Stimulated activated memory B cell treated with anti-CD40 and anti-IgM and Interleukin-4, amounts not matched to agents 10 μg/mL and 1 μg/mL and 100 μg/mL, for 72 hours (primary cell): ENCODE measurements around the gene ZNF784.
"Not testable (repeated sequence)": the region's sequence is repeated elsewhere in the genome, so short reads cannot be mapped to it uniquely, and the experiment has no call there.

ENCODE experiments used
- ATAC-seq: fragments of 150-1000 bp; cut with Tn5 transposase; 2 replicates; pipeline ENCODE4 v1.10.0; 2021
- H3K27ac Mint-ChIP-seq: one replicate; pipeline ENCODE4 v1.8.0; 2022; ENCODE audit warnings: mild to moderate bottlenecking, mixed read lengths
- H3K27me3 Mint-ChIP-seq: one replicate; pipeline ENCODE4 v1.8.0; 2022; ENCODE audit warnings: mixed read lengths
- H3K36me3 Mint-ChIP-seq: one replicate; pipeline ENCODE4 v1.8.0; 2022; ENCODE audit warnings: mixed read lengths
- H3K4me1 Mint-ChIP-seq: one replicate; pipeline ENCODE4 v1.8.0; 2022; ENCODE audit warnings: mixed read lengths
- H3K4me3 Mint-ChIP-seq: one replicate; pipeline ENCODE4 v1.8.0; 2022; ENCODE audit warnings: mild to moderate bottlenecking, moderate library complexity, mixed read lengths
- H3K9me3 Mint-ChIP-seq: one replicate; pipeline ENCODE4 v1.8.0; 2022; ENCODE audit warnings: mixed read lengths

The ZNF784 gene

DNA sequence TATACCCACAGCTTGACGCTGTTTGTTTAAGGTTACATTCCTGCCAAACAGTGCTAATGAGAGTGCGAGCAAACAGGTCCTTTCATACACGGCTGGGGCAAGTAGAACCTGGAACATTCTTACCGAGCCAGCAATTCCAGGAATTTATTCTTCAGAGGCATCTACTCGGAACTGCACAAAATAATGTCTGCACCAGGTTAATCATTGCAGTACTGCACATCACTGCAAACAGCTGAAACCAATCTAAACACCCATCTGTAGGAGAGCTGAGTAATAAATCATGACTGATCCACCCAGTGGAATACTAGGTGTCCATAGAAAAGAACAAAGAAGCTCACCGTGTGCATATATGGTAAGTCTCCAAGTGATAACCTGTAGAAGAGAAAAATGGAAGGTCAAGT, 42.5 kb downstream of the ZNF784 start:
- H3K9me3 Mint-ChIP-seq = no peaks in the 10 kb centered on the region
- peaks cover 35% of the 10 kb centered on the region for H3K4me1 Mint-ChIP-seq
- peaks cover 16% of the 10 kb centered on the region for H3K36me3 Mint-ChIP-seq
- H3K27me3 Mint-ChIP-seq = no peaks in the 10 kb centered on the region
- no peak for ATAC-seq
- no peak overlapping the region for H3K27ac Mint-ChIP-seq
- H3K4me3 Mint-ChIP-seq = no peak overlapping the region

GRCh38 chr19:55581145-55581822, 43.1 kb downstream of the ZNF784 start:
- H3K9me3 Mint-ChIP-seq = no peaks in the 10 kb centered on the region
- H3K27ac Mint-ChIP-seq = peak overlapping the region; percentile 76
- H3K4me3 Mint-ChIP-seq = peak overlapping the region; percentile 78
- no peak for ATAC-seq
- H3K36me3 Mint-ChIP-seq = peaks cover 19% of the 10 kb centered on the region
- peaks cover 30% of the 10 kb centered on the region for H3K4me1 Mint-ChIP-seq
- H3K27me3 Mint-ChIP-seq = no peaks in the 10 kb centered on the region

DNA sequence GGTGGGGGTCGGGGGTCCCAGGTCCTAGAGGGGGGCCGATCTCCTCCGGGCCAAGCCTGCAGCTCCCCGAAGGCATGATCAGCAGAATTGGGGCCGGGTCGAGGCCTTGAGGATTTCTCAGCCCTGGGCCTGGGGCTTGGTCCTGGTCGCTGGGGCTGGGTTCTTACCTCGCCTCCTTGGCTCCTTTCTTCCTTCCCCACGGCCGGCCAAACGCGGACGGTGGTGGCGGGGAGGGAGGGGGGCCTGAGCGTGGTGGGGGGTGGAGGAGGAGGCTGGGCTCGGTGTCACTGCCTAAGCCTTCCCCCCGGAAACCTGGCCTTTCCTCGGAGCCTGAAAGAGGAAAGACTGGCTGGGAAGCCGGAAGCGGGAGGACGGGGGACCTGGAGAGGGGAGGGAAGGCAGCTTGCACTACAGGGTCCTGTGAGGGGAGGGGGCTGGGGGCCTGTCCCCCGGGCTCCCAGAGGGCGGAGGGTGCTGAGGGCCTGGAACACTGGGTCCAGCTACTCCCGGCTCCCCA, 43.7 kb downstream of the ZNF784 start, which contains the start of gene ZNF579:
TSS of gene ZNF579 (minus strand) at position 221 of the 517 bp plus-strand sequence. CDS start 1,209 bp downstream, outside the sequence.
- ATAC-seq = peak; percentile 65
- H3K27me3 Mint-ChIP-seq = no peaks in the 10 kb centered on the region
- peaks cover 24% of the 10 kb centered on the region for H3K4me1 Mint-ChIP-seq
- H3K36me3 Mint-ChIP-seq = peaks cover 24% of the 10 kb centered on the region
- no peaks in the 10 kb centered on the region for H3K9me3 Mint-ChIP-seq
- peak within 1 kb of the TSS; percentile 78 for H3K4me3 Mint-ChIP-seq
- peak within 1 kb of the TSS; percentile 76 for H3K27ac Mint-ChIP-seq

DNA sequence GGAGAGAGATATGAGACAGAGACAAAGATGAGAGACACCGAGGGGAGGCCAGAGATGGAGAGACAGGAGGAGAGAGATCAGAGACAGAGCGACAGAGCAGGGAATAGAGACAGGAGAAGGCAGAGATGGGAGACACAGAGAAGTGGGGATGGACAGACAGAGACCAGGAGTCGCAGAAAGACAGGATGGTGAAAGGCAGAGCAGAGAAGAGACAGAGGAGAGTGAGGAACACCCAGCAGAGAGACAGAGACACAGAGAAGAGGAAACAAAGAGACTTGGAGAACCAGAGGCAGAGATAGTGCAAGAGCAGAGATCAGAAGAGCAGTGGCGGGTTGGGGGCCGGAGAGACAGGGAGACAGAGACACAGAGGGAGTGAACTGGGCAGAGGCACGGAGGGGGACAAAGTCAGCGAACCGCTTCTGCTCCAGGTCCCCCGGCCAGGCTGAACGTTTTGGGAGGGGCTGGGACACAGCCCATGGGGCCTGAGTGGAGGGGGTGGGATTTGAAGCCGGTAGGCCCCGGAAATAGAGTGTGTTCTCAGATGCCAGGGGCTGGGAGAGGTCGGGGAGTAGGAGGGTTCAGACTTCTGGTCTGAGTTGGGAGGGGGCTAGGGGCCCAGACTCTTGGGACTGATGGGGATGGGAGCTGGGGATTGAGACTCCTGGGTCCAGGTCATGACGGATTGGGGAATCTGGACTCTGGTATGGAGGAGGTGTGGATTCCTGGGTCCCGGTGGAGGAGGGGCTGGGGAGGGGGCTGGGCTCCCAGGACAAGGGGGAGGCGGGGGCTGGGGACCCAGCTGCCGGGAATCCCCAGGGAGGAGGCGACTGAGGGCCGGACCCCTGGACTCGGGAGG, 44.4 kb downstream of the ZNF784 start:
- no peaks in the 10 kb centered on the region for H3K27me3 Mint-ChIP-seq
- H3K36me3 Mint-ChIP-seq = peaks cover 24% of the 10 kb centered on the region
- peak overlapping the region; percentile 78 for H3K4me3 Mint-ChIP-seq
- no peaks in the 10 kb centered on the region for H3K9me3 Mint-ChIP-seq
- peak overlapping the region; percentile 76 for H3K27ac Mint-ChIP-seq
- H3K4me1 Mint-ChIP-seq = peaks cover 17% of the 10 kb centered on the region
- peak; percentile 41 for ATAC-seq

DNA sequence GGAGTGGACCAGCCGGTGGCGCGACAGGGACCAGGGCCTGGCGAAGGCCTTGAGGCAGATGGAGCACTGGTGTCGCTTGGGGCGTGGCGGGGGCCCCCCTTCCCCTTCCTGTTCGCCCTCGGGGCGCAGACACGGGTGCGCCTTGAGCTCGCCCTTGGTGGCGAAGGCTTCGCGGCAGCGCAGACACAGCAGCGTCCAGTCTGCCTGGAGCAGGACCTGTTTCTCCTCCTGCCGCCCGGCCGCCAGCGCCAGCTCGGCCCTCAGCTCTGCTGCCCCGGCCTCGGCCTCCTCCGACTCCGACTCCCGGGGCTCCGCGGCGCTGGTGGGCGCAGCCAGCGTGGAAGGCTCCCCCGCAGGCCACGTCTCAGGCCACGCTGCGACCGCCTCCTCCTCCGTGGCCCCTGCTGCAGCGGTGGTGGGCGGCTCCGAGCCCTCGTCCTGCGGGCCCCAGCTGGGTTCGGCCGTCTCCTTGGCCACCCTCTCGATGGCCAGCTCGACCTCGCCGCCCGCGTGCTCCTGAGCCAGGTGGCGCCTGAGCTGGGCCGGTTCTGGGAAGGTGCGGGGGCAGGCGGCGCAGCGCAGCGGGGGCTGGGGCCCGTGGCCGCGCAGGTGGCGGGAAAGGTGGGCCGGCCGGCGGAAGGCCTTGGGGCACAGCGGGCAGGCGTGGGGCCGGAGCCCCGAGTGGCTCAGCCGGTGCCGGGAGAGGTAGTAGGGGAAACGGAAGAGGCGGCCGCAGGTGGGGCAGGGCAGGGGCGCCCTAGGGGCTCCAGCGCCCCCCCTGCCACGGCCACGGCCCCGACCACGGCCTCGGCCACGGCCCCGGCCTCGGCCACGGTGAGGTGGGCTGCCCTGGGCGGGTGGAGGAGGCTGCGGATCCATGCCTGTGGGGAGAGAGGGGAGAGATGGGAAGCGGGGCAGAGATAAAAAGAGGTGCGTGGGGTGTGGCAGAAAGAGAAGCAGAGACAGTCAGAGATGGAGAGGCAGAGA, 45.3 kb downstream of the ZNF784 start:
- Mint-ChIP-seq H3K9me3 (no peaks in the 10 kb centered on the region), H3K4me3 (peak overlapping the region; percentile 78), H3K36me3 (peaks cover 24% of the 10 kb centered on the region), H3K27ac (peak overlapping the region; percentile 76), H3K27me3 (no peaks in the 10 kb centered on the region), H3K4me1 (peaks cover 17% of the 10 kb centered on the region)
- peak; percentile 34 for ATAC-seq

GRCh38 chr19:55578031-55578760, 46.2 kb downstream of the ZNF784 start:
- peaks cover 17% of the 10 kb centered on the region for H3K4me1 Mint-ChIP-seq
- peaks cover 24% of the 10 kb centered on the region for H3K36me3 Mint-ChIP-seq
- no peak overlapping the region for H3K27ac Mint-ChIP-seq
- H3K4me3 Mint-ChIP-seq = no peak overlapping the region
- H3K27me3 Mint-ChIP-seq = no peaks in the 10 kb centered on the region
- peak; percentile 42 for ATAC-seq
- H3K9me3 Mint-ChIP-seq = no peaks in the 10 kb centered on the region

DNA sequence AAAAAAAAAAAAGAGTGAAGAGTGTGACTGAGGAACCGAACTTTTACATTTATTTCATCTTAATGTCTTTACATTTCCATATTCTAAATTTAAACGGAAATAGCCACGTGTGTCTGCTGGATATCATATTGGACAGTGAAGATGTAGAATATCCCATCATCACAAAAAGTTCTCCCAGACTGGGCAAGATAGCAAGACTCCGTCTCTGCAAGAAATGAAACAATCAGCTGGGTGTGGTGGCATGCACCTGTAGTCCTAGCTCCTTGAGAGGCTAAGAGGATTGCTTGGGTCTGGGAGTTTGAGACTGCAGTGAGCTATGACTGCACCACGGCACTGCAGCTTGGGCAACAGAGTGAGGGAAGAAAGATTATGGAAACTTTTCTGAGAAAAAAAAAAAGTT, 47.6 kb downstream of the ZNF784 start:
- Mint-ChIP-seq H3K27me3 (no peaks in the 10 kb centered on the region), H3K36me3 (peaks cover 24% of the 10 kb centered on the region), H3K4me1 (peaks cover 17% of the 10 kb centered on the region), H3K9me3 (no peaks in the 10 kb centered on the region), H3K27ac (no peak overlapping the region), H3K4me3 (no peak overlapping the region)
- no peak for ATAC-seq

- ATAC-seq, H3K4me3 Mint-ChIP-seq, H3K27ac Mint-ChIP-seq, H3K27me3 Mint-ChIP-seq, H3K4me1 Mint-ChIP-seq, H3K9me3 Mint-ChIP-seq: not testable (repeated sequence)
- peaks cover 18% of the 10 kb centered on the region for H3K36me3 Mint-ChIP-seq
Measured at GRCh38 chr19:55573929-55574328, 50.4 kb downstream of the ZNF784 start.
